H1 (cell line): ENCODE results near the gene TMTC2.

ENCODE experiments used
- ATF3 ChIP-seq: IDR thresholded peaks from 2 replicates; pipeline ENCODE4 v1.6.1; 2011; ENCODE audit warnings: low read depth, mild to moderate bottlenecking, low read length; ENCODE audit not compliant: insufficient read depth
- CHD1 ChIP-seq: IDR thresholded peaks from 2 replicates; pipeline ENCODE4 v1.6.1; 2012; ENCODE audit warnings: low read depth, low read length, improper control_type of control experiment
- CREB1 ChIP-seq: IDR thresholded peaks from 2 replicates; pipeline ENCODE4 v1.6.1; 2012; ENCODE audit warnings: inconsistent platforms
- CTCF ChIP-seq, 3 experiments: IDR thresholded peaks; 1 replicate in 2 of 3; 2 replicates in 1 of 3; pipeline versions ENCODE4 v1.5.1 to v1.6.1; 2011; ENCODE audit warnings: low read length in 3 of 3, mild to moderate bottlenecking in 3 of 3, inconsistent platforms in 2 of 3, low read depth in 1 of 3, moderate library complexity in 1 of 3; ENCODE audit not compliant: insufficient read depth in 1 of 3; ENCODE audit errors: control extremely low read depth in 1 of 3
- EGR1 ChIP-seq: IDR thresholded peaks from 2 replicates; pipeline ENCODE4 v1.6.1; 2011; ENCODE audit warnings: low read depth, low read length, borderline replicate concordance
- EP300 ChIP-seq, 2 experiments: IDR thresholded peaks; 1 replicate in 1 of 2; 2 replicates in 1 of 2; pipeline ENCODE4 v1.6.1; 2011 to 2012; ENCODE audit warnings: low read depth in 2 of 2, low read length in 2 of 2, mild to moderate bottlenecking in 2 of 2, borderline replicate concordance in 1 of 2, inconsistent platforms in 1 of 2, moderate library complexity in 1 of 2
- POLR2A ChIP-seq, 2 experiments: IDR thresholded peaks; 1 replicate in 1 of 2; 2 replicates in 1 of 2; pipeline ENCODE4 v1.6.1; 2011; ENCODE audit warnings: low read depth in 2 of 2, low read length in 2 of 2, mild to moderate bottlenecking in 2 of 2; ENCODE audit errors: control extremely low read depth in 1 of 2
- RBBP5 ChIP-seq: IDR thresholded peaks from 2 replicates; pipeline ENCODE4 v1.7.1; 2012; ENCODE audit warnings: low read depth, mild to moderate bottlenecking, inconsistent platforms, low read length, moderate library complexity, borderline replicate concordance
- SRF ChIP-seq: IDR thresholded peaks from 2 replicates; pipeline ENCODE4 v1.6.1; 2011; ENCODE audit warnings: mild to moderate bottlenecking, low read depth, low read length, moderate library complexity
- SUZ12 ChIP-seq: fragments of 200-600 bp; sonication (generic); IDR thresholded peaks from 2 replicates; pipeline ENCODE4 v1.6.1; 2012; ENCODE audit warnings: mild to moderate bottlenecking, inconsistent platforms, low read length, moderate library complexity, mixed read lengths

GRCh38 chr12:82787016-82787415, 100.3 kb downstream of the TMTC2 start:
- TF ChIP-seq SRF: no peak
- no peak for TF ChIP-seq ATF3
- TF ChIP-seq POLR2A (IDR thresholded peaks at IDR 0.05; ENCODE audit: control extremely low read depth in 1 of 2, low read depth in 2 of 2, low read length in 2 of 2): no peak
- no peak for TF ChIP-seq CREB1
- no peak for TF ChIP-seq EP300 (IDR thresholded peaks at IDR 0.05; ENCODE audit: borderline replicate concordance in 1 of 2, low read depth in 2 of 2, low read length in 2 of 2)
- TF ChIP-seq CHD1: no peak
- no peak for TF ChIP-seq CTCF (IDR thresholded peaks at IDR 0.05; ENCODE audit: control extremely low read depth in 1 of 3, insufficient read depth in 1 of 3, low read depth in 1 of 3, low read length in 3 of 3)
- TF ChIP-seq SUZ12: no peak
- no peak for TF ChIP-seq RBBP5
- no peak for TF ChIP-seq EGR1
